GM12878 (cell line): ENCODE data around the gene PAEP. TPM values are rescaled to one million over a fixed set of nuclear protein-coding genes. Genes with fewer than 3 reads are reported as not detected.
"Not testable (repeated sequence)": the region's sequence is repeated elsewhere in the genome, so short reads cannot be mapped to it uniquely, and the experiment has no call there.

ENCODE experiments used
- ATAC-seq: fragments of 200-7000 bp; cut with Tn5 transposase; 3 replicates; pipeline ENCODE4 v1.9.1; 2020; ENCODE audit warnings: mild to moderate bottlenecking, moderate library complexity
- BruUV-seq: library from RNA; stranded (reverse); fragments of 400-500 nt; replicated peaks from 2 replicates; lab custom pipeline; 2021; lab: Mats Ljungman, UMichigan
- CTCF ChIA-PET: fragments of 300-600 bp; sonication (Branson Sonifier 250); formaldehyde crosslinking; extraction: SDS; loops from one replicate; lab custom pipeline; 2021; ENCODE audit warnings: inconsistent platforms; lab: Yijun Ruan, JAX
- POLR2A ChIA-PET: fragments of 350-600 bp; formaldehyde crosslinking; extraction: SDS; loops from one replicate; lab custom pipeline; 2021; ENCODE audit warnings: inconsistent platforms; lab: Charles Lee
- RAD21 ChIA-PET: fragments of 300-600 bp; sonication (Branson Sonifier 250); formaldehyde crosslinking; loops from one replicate; lab custom pipeline; 2023; ENCODE audit warnings: antibody characterized with exemption; ENCODE audit not compliant: unreplicated experiment; lab: Charles Lee
- SMC1A ChIA-PET: fragments of 300-600 bp; sonication (Branson Sonifier 250); formaldehyde crosslinking; loops from one replicate; lab custom pipeline; 2023; ENCODE audit not compliant: unreplicated experiment, uncharacterized antibody; lab: Charles Lee
- DNase-seq: peaks from one replicate; pipeline ENCODE4 v3.0.0-alpha.2; 2011; ENCODE audit warnings: low read depth, low spot score
- FAIRE-seq: peaks from 3 replicates; lab custom pipeline; 2011; peaks lifted over from hg19 to GRCh38; lab: Jason Lieb, UNC
- H2AFZ ChIP-seq: 2 replicates; pipeline ENCODE4 v1.6.0; 2011; ENCODE audit warnings: low read depth, low read length, control low read depth; ENCODE audit not compliant: control insufficient read depth
- H3K27ac ChIP-seq: 2 replicates; pipeline ENCODE4 v1.5.1; 2011; ENCODE audit warnings: control low read depth; ENCODE audit not compliant: control insufficient read depth, insufficient read depth
- H3K27me3 ChIP-seq, 2 experiments: replicated peaks in 1 of 2; 2 replicates each; pipeline versions ENCODE4 v1.6.0 to v1.6.1; 2011; ENCODE audit warnings: low read length in 1 of 2; ENCODE audit not compliant: control insufficient read depth in 2 of 2, insufficient read depth in 2 of 2
- H3K36me3 ChIP-seq, 2 experiments: 2 replicates each; pipeline ENCODE4 v1.5.1; 2011; ENCODE audit warnings: low read length in 1 of 2; ENCODE audit not compliant: control insufficient read depth in 2 of 2, insufficient read depth in 2 of 2
- H3K4me1 ChIP-seq: 2 replicates; pipeline ENCODE4 v1.6.1; 2011; ENCODE audit warnings: mild to moderate bottlenecking, low read length, moderate library complexity, mixed read lengths; ENCODE audit not compliant: control insufficient read depth, insufficient read depth
- H3K4me2 ChIP-seq: 2 replicates; pipeline ENCODE4 v1.6.0; 2011; ENCODE audit warnings: control low read depth; ENCODE audit not compliant: control insufficient read depth, insufficient read depth
- H3K4me3 ChIP-seq: fragments of 200-600 bp; sonication (generic); 2 replicates; pipeline ENCODE4 v1.5.1; 2016
- H3K79me2 ChIP-seq: 2 replicates; pipeline ENCODE4 v1.6.0; 2011; ENCODE audit warnings: low read length; ENCODE audit not compliant: control insufficient read depth, insufficient read depth
- H3K9ac ChIP-seq: 2 replicates; pipeline ENCODE4 v1.8.0; 2011; ENCODE audit warnings: low read length, control low read depth, mixed read lengths; ENCODE audit not compliant: control insufficient read depth, insufficient read depth
- H3K9me3 ChIP-seq: replicated peaks from 3 replicates; pipeline ENCODE4 v1.5.1; 2011; ENCODE audit warnings: mild to moderate bottlenecking, low read length; ENCODE audit not compliant: control insufficient read depth, insufficient read depth
- H4K20me1 ChIP-seq: 2 replicates; pipeline ENCODE4 v1.6.0; 2011; ENCODE audit not compliant: control insufficient read depth, insufficient read depth
- SIN3A ChIP-seq: IDR thresholded peaks from 2 replicates; pipeline ENCODE4 v1.6.1; 2012; ENCODE audit warnings: low read depth, low read length, improper control_type of control experiment
- TAF1 ChIP-seq: IDR thresholded peaks from 2 replicates; pipeline ENCODE4 v1.6.1; 2011; ENCODE audit warnings: mild to moderate bottlenecking, low read depth, low read length, borderline replicate concordance
- WGBS: methylation state at CpG from one replicate; pipeline ENCODE4 v1.1.6; 2016; ENCODE audit warnings: low lambda C conversion rate; ENCODE audit not compliant: insufficient replicate concordance, insufficient coverage; ENCODE audit errors: missing lambda C conversion rate; 5-methylcytosine and 5-hydroxymethylcytosine counted together
- in situ Hi-C: fragments of 300-500 bp; cut with MboI; formaldehyde crosslinking; loops from 9 replicates; pipeline ENCODE4 v1.14.3; 2018; ENCODE audit warnings: mixed read lengths
- intact Hi-C: fragments of 100-400 bp; cut with micrococcal nuclease; formaldehyde crosslinking; loops from one replicate; pipeline ENCODE4 v1.14.2; 2022; ENCODE audit not compliant: unreplicated experiment
- polyA plus RNA-seq, 11 experiments: library from polyadenylated mRNA; depleted of rRNA in 4 of 11; unstranded in 6 of 11; stranded (reverse) in 5 of 11; fragments of >200 nt; fragmentation: Nextera tagmentation in 4 of 11; fragmentation: Illumina TruSeq in 1 of 11; extraction: Ambion mirVana in 4 of 11; extraction: Trizol in 1 of 11; gene quantifications; 1 replicate in 1 of 11; 2 replicates in 10 of 11; pipeline versions ENCODE4 v1.2.1 to v1.2.3, GENCODE V29; 2011 to 2016; ENCODE audit warnings: inconsistent platforms in 2 of 11, missing spikeins in 2 of 11, low read depth in 1 of 11
- total RNA-seq, 4 experiments: library from RNA; depleted of rRNA in 3 of 4; stranded (reverse); fragments of >200 nt in 3 of 4; fragmentation: Illumina TruSeq in 1 of 4; extraction: Trizol in 1 of 4; gene quantifications; 2 replicates each; pipeline versions ENCODE4 v1.2.1 to v1.2.3, GENCODE V29; 2013 to 2021

PAEP gene
- total and polyA plus RNA-seq, 10 of the 15 experiments (the other 5 are each of a cell fraction or from before 2014, with no cell fraction given): not detected

DNA sequence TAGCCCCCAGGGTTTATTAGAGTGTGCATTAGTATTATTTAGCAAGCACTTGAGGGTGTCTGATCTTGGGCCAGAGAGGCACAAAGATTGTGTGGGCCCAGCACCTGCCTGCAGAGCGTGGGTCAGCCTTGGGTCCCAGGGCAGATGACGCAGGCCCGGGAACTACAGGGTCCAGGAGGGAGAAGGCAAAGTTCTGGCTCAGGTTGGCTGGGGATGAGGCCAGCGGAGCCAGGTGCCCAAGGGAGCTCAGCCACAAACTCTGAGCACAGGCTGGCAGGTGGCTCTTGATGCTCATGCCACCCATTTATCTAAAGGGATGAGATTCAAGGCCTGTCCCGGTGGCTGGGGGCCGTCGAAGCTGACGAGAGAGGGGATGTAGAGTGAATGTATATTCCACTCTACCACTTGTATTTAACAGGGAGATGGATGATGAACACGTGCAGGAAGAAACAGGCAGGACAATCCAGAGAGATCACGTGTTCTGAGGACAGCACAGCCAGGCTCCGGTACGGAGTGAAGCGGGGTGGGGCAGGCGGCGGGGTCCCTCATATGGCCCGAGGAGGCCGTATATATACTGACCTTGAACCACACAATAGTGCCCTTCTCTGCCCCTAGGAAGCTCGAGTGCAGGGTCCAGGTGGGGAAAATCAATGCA is 16.4 kb upstream of the PAEP start:
- H2AFZ ChIP-seq: no peak overlapping the region
- ChIA-PET SMC1A (no interaction called here), RAD21 (no interaction called here), CTCF (no interaction called here), POLR2A (no interaction called here)
- H3K9ac ChIP-seq: no peak overlapping the region
- no peak overlapping the region for H3K4me2 ChIP-seq
- H3K79me2 ChIP-seq: no peaks in the 10 kb centered on the region
- no peaks in the 10 kb centered on the region for H4K20me1 ChIP-seq
- no peak for DNase-seq
- H3K27me3 ChIP-seq: no peaks in the 10 kb centered on the region
- FAIRE-seq: no peak
- H3K36me3 ChIP-seq: no peaks in the 10 kb centered on the region
- WGBS: 54% methylated on average over 18 of the region's 18 CpGs
- H3K4me1 ChIP-seq: no peaks in the 10 kb centered on the region
- no peaks in the 10 kb centered on the region for H3K9me3 ChIP-seq
- in situ Hi-C loops (no loop called here), intact Hi-C loops (no loop called here)
- no TSS peak for BruUV-seq
- TF ChIP-seq TAF1 (no peak), SIN3A (no peak)
- H3K27ac ChIP-seq: no peak overlapping the region
- no peak for ATAC-seq
- H3K4me3 ChIP-seq: no peak overlapping the region

GRCh38 chr9:135545646-135546176 is 15.8 kb upstream of the PAEP start, which contains the start of gene OBP2A:
Gene OBP2A, plus strand, starts transcription at chr9:135546126. Its CDS starts 55 bp downstream, at chr9:135546181.
- H3K4me3 ChIP-seq, H3K27ac ChIP-seq, H3K4me2 ChIP-seq, ATAC-seq, in situ Hi-C loops, H3K9me3 ChIP-seq, H3K36me3 ChIP-seq, SMC1A ChIA-PET, H3K27me3 ChIP-seq, CTCF ChIA-PET, H2AFZ ChIP-seq, H3K4me1 ChIP-seq, H3K9ac ChIP-seq, H3K79me2 ChIP-seq, RAD21 ChIA-PET, FAIRE-seq, H4K20me1 ChIP-seq, DNase-seq, BruUV-seq, intact Hi-C loops, POLR2A ChIA-PET: not testable (repeated sequence)
- WGBS: 40% methylated on average over 13 of the region's 19 CpGs

DNA sequence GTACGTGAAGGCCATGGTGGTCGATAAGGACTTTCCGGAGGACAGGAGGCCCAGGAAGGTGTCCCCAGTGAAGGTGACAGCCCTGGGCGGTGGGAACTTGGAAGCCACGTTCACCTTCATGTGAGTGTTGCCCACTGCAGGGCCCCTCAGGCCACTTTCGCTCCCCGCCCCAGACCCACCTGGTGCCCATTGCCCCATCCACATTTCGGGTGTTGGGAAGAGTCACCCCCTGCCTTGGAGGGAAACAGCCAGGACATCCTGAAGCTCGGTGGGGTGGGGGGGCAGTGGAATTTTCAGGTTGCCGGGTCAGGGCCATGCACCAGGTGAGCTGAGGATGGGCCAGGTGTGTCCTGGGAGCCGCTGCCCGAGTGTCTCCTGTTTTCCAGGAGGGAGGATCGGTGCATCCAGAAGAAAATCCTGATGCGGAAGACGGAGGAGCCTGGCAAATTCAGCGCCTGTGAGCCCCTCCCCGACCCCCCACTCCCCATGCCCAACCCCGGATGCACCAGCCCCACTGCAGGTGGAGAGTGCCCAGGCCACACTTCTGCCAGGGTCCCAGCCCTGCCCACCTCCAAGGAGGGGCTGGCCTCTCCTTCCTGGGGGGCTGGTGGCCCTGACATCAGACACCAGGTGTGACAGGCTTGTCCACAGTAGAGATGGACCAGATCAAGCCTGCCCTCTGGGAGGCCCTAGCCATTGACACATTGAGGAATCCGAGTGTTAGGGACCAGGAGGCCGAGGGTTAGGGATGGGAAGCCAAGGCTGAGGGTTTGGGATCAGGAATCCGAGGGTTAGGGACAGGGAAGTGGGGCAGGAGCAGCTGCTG is 14.6 kb upstream of the PAEP start:
- WGBS: 10% methylated on average over 13 of the region's 21 CpGs
- intact Hi-C loops, H3K27ac ChIP-seq, CTCF ChIA-PET, FAIRE-seq, BruUV-seq, H3K36me3 ChIP-seq, H3K9ac ChIP-seq, ATAC-seq, H3K79me2 ChIP-seq, RAD21 ChIA-PET, H2AFZ ChIP-seq, SMC1A ChIA-PET, H3K27me3 ChIP-seq, H4K20me1 ChIP-seq, H3K4me1 ChIP-seq, H3K4me2 ChIP-seq, DNase-seq, H3K9me3 ChIP-seq, in situ Hi-C loops, H3K4me3 ChIP-seq: not testable (repeated sequence)
- POLR2A ChIA-PET: interaction anchor here (0.6 kb wide), 1 partner anchor 426 kb away, joined by 3 read pairs; no protein-coding TSS in a partner anchor
